ENCODE data around the gene OPTC.

Gene OPTC

DNA sequence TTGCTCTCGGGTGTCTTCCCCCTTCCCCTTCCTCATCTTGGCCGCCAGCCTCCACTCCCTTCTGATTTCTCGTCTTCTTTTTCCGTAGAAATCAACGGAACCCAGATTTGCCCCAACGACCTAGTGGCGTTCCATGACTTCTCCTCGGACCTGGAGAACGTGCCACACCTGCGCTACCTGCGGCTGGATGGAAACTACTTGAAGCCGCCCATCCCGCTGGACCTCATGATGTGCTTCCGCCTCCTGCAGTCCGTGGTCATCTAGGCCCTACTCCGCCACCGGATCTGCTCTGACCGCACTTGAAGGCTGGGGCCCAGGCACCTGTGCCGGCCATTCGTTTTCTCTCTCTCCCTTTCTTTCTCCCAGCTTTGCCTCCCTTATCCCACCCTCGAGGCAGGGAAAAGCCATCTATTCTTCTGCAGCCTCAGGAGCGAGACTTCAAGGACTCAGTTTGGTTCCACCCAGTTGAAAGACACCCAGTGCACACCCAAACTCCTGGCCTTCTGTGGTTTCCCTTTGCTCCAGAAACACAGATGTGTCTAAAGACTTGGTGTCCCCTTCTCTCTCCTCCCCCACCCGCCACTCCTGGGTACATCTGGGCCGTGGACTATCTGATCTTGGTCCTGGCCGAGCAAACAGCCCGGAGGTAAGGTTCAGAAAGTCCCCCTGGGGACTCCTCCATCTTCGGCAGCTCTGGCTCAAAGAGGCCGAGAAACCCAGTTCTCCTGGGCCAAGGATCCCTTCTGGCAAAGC, 7.2 kb upstream of the OPTC start:
- DNase-seq, result peak in 1 of 10 donors; percentile 54
- intact Hi-C loops (cut with DNase I), result loop anchor here (1.0 to 5.0 kb wide), 2 partner anchors 146 to 214 kb away; no protein-coding TSS in a partner anchor

DNA sequence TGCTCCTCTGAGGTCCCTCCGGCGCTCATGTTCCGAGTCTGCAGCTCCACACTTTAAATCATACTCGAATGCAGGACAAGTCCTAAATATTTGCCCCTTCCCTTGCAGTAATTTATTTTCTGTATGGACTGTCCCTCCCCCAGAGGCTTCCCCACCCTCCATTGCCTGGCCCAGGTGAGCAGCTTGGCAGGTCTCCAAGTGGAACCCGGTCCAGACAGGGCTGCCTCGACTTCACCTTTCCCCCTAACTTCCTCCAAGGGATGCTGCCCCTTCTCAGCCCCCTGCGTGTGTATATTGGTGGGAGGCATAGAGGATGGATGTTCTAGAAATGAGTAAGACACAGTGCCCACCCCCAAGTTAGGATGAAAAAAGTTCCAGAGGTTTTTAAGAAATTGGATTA, 5.4 kb upstream of the OPTC start:
- intact Hi-C loops (cut with DNase I), result loop anchor here (5.0 kb wide), 1 partner anchor 216 kb away; no protein-coding TSS in a partner anchor
- DNase-seq, result no peak

DNA sequence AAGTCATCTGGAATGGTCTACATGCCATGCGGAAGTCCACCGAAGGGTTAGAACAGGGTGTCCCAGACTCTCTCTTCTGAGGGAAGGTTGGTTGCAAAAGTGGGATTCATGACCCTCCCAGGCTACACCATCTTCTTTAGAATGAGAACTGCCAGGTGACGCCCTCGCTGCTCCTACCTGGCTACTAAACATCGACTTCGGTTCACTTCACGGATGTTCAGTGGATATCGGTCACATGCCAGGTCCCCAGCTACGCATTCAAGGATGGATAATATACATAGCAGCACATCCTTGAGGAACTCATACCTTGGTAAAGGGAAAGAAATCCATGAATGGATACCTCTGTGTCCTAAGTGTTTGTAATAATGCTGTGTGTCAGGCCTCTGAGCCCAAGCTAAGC, 3.3 kb upstream of the OPTC start:
- intact Hi-C loops (cut with DNase I), result no loop called here
- peak in 1 of 10 donors; percentile 21 for DNase-seq

DNA sequence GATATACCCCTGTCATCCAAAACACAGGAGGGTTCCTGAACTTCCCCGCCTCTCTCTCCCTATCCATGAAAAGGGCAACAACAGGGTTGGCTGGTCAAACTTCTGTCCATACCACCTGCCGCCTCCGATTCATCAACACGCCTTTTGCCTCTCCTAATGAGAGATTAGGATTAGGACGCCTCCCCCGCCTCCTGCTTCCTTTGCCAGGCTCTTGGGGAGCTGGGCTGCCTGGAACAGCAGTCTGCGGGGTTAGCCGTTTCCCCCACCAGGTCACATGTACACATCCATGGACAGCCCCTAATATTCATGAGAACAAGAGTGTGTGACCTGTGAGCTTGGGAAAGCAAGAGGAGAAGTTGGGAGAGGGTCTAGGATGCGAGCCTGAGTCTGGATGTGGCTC, 2.3 kb upstream of the OPTC start:
- DNase-seq, result peak in 1 of 10 donors; percentile 35
- intact Hi-C loops (cut with DNase I), result no loop called here

DNA sequence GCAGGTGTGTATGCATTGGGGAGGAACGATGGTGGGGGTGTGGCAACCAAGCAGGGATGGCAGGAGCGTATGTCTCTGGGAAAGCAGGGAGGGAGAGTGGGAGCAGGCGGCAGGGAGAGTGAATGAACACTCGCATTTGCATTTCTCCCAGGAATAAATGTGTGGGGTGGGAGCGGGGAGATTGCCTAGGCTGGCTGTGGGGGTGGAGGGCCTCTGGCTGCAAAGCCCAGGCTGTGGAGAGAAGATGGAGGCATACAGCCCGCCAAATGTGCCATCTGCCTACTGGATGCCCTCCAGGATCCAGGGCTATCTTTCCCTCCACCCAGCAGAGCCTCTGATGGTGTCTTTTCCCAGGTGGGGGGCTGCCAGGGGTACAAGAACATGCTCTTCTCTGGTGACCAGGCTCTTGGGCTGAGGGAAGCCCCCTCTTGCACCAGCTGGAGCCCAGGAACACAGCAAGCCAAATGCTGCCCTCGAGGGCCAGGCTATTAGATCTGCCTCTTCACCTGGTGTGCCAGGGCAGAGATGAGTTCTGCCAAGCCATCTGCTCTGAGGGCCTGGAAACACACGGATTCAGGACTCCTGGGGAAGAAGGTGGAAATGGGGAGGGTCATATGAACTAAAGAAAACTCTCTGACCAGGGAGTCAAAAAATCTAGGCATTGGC, 1.7 kb upstream of the OPTC start:
- intact Hi-C loops (cut with DNase I), result no loop called here
- peak in 6 of 10 donors; percentile 33 to 92 (median 68) for DNase-seq

DNA sequence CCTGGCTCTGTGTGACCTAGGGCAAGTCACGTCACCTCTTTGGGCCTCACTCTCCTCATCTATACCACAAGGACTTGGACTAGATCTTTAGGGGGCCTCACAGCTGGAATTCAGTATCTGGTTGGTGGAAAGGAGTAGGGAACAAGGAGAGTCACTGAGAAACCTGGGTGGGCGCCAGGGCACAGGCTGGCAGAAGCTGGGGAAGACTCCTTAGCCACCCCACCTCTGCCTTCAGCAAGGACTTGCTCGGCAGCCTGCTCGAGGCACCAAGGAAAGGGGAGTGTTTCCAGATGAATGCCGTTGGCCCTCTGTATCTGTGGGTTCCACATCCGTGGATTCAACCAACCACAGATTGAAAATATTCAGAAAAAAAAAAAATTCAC, 1.2 kb upstream of the OPTC start:
- DNase-seq, result peak in 1 of 10 donors; percentile 68
- intact Hi-C loops (cut with DNase I), result no loop called here

DNA sequence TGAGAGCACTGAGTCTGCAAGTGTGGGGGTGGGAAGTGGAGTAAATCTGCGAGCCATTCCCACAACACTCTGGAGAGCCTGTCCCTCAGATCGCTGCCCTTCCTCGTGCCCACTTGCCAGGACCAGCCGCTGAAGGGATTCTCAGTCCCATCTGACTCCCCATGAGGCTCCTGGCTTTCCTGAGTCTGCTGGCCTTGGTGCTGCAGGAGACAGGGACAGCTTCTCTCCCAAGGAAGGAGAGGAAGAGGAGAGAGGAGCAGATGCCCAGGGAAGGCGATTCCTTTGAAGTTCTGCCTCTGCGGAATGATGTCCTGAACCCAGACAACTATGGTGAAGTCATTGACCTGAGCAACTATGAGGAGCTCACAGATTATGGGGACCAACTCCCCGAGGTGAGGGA, 1.9 kb downstream of the OPTC start:
- intact Hi-C loops (cut with DNase I), result no loop called here
- no peak for DNase-seq

DNA sequence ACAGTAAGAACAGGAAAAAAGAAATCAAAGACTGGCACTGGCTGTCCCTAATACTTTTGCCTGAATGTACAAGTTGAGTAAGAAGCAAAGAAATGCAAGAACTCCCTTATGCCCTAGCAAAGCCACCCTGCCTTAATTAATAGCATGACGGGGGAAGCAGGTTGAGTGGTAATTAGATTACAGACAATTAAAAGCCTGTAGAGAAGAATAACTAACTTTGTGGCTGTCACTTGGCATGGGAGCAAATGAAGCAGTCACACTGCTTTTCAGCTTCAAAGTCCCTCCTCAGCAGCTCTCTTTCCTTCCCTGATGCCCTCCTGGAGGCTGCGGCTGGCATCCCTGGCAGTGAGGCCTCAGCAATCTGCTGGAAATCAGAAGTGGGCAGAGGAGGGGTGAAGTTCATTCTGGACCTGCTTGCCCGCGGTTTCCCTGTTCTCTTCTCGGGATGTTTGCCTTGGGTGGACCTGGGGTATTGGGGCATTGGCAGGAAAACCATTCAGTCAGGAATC, 3.4 kb downstream of the OPTC start:
- intact Hi-C loops (cut with DNase I), result no loop called here
- no peak for DNase-seq

DNA sequence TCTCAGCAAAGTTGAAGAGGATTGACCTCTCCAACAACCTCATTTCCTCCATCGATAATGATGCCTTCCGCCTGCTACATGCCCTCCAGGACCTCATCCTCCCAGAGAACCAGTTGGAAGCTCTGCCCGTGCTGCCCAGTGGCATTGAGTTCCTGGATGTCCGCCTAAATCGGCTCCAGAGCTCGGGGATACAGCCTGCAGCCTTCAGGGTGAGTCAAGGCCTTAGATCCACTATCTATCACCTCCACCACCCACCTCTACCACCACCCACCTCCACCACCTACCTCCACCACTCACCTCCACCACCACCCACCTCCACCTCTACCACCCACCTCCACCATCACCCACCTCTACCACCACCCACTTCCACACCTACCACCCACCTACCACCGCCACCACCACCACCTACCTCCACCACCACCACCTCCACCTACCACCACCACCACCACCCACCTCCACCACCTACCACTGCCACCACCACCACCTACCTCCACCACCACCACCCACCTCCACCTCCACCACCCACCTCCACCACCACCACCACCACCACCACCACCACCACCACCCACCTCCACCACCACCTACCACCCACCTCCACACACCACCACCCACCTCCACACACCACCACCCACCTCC, 5.8 kb downstream of the OPTC start:
- intact Hi-C loops (cut with DNase I), result no loop called here
- DNase-seq, result no peak

DNA sequence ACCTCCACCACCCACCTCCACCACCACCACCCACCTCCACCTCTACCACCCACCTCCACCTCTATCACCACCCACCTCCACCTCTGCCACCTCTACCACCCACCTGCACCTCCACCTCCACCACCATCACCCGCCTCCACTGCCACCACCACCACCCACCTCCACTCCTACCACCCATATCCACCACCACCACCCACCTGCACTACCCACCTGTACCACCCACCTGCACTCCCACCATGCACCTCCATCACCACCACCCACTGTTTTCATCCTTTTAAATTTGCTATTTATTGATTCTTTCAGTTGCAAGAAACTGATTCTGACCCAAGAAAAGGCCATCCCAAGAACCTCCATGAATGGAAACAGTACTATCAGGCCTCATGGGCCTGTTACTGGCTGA, 6.3 kb downstream of the OPTC start:
- no peak for DNase-seq
- intact Hi-C loops (cut with DNase I), result no loop called here

DNA sequence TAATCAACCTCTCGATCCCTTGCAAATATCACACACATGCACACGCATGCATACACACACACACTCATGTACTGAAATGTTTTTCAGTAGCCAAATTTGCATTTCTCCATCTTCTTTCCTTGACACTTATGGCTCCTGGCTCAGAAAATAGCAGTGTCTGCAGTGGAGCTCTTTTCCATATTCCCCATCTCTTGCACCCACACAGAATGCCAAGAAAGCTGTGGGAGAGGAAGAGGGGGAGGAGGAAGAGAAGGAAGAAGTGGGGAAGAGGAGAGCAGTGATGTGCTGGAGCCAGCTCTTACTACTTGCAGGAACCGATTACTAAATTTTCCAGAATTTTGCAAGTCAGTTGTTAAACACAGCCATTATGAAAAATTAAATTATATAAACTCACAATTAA, 9.9 kb downstream of the OPTC start:
- DNase-seq, result no peak
- intact Hi-C loops (cut with DNase I), result loop anchor here (1.0 to 2.0 kb wide), 2 partner anchors 125 to 198 kb away; no protein-coding TSS in a partner anchor

DNA sequence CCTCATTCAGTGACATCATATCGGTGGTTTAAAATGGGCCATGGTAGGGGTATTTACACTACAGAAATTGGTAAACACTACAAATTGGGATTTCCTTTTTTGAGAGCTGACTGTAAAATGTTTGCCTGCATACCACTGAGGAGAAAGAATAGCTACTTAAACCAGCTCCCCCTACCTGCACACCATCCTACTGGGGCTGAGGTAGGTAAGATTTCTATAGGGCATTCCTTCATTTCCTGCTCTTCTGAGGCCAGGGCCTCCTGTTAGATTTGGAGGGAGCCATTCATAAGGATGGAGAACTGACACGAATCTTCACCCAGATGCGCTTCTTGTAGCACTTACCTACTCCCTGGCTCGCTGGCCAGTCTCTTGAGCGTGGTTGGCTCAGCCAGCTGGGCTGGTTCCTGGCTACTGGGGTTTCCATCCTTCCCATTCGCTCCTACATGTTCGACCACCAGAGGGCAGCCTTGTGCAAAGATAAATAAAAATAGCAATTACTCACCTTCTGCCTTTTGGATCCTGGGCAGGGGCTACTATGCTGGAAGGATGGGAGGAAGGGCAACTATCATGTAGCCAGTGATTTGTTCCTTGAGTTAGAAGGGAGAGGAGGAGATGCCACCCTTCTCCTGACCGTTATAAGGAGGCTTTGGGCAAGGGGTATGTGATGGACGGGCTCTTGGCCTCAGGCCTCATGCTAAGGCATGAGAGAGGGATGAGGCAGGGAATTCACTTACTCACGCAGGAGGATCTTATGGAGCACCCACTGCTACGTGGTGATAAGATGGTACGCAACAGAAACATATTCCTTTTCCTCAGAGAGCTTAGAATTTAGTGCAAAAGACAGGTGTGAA, 10.7 kb downstream of the OPTC start:
- intact Hi-C loops (cut with DNase I), result loop anchor here (1.0 to 2.0 kb wide), 2 partner anchors 124 to 198 kb away; no protein-coding TSS in a partner anchor

DNA sequence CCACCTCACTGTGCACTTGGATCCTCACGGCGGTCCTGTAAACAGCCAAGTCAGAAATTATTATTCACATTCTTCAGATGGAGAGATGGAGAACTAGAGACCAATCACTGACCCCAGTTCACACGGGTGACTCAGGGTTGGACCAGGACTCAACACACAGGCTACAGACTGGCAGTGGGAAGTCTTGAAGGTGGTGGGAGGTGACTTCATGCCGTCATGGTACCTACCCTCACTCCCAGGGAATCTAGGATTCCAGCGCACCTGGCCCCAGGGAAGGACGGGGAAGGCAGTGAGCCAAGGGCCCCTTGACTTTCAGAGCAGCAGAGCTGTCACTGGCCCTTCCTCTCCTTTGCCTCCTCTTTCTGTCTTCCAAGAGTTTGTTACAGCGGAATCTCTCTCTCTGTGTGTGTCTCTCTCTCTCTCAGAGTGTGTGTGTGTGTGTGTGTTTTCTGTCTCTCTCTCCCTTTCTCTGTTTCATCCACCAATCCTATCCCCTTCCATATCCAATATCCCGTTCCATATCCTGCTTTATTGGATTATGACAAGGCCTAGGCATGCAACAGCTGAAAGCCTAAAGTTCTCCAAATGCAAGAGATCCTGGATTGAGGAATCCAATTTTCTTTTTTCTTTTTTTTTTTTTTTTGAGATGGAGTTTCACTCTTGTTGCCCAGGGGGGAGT, 11.7 kb downstream of the OPTC start:
- no peak for DNase-seq
- intact Hi-C loops (cut with DNase I), result loop anchor here (2.0 kb wide), 1 partner anchor 123 kb away; no protein-coding TSS in a partner anchor

More for the DNA sequence above, 10.7 kb downstream of the OPTC start:
- peak; percentile 43 to 95 (median 82) for DNase-seq

DNA sequence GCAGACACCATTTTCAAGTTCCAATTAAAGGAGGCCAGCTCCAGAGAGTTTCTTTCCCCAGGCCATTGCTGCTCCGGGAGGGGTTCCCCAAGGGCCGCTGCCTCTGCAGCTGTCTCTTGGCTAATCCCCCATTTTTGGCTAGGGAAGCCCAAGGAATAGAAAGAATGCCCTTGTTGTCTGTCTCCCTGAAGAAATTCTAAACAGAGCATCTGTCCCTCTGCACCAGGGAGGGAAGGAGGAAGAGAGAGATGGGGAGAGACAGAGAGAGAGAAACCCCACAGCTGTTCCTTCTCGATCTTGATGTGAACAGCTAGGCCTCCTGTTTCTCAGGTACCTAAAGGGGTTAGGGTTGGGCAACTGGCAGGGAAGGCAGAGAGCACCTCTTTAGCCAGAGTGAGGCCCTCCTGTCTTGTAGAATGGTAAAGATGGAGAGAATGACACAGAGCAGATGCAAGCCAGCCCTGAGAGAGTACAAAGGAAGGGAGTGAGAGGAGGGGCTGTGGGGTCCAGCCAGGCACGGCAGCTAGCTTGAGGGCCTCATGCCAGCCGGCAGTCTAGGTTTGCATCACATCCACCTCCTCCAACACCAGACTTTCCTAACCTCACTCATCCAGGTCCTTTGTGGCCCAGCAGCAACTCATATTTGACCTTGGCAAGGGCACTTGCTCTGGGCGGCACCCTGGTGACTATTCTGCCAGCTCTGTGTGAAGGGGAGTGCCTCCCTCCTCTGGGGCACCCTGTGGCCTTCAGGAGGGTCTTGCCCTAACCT, 13.1 kb downstream of the OPTC start:
- intact Hi-C loops (cut with DNase I), result no loop called here
- DNase-seq, result no peak

DNA sequence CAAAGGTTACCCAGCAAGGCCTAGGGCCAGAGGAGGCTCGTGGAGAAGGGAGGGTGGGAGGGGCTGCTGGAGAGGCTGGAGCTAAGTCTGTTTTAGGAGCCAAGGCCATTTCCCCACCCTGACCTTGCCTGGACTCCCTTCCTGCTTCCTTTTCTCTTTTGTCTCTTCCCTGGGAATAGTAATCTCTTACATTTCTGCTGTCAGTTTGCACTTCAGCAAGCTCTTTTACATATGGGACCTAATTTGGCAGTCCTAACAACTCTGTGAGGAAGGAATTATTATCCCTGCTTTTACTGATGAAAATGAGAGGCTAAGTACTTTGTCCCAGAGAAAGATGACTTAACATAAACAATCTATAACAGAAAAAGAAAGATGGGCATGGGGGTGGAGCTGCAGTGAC, 13.8 kb downstream of the OPTC start:
- intact Hi-C loops (cut with DNase I), result no loop called here
- DNase-seq, result no peak

DNA sequence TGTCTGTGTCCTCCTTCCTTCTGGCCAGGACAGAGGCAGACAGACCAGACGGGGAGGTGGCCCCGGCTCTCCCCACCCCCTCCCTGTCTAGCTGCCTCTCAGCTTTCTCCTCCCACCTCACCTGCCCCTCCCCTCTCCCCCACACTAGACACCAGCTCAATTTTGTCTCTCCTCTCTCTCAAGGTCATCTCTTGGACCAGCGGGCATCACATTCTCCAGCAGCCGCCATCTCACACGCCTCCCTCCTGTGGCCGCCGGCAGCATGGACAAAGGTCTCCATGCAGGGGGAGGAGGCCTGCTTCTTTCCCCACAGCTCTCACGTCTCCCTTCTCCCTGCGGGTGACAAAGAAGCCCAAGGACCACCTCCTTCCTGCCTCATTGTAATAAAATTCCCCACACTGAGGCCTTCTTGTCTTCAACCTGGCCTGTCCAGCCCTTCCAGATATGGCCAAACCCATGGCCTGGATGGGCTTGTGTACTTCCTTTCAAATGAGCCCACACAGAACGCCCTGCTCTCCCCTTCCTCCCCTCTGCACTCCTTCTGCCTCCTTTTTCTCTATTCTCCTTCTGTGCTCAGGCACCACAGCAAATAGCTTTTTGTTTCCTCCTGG, 14.6 kb downstream of the OPTC start:
- DNase-seq, result peak in 1 of 10 donors; percentile 72

DNA sequence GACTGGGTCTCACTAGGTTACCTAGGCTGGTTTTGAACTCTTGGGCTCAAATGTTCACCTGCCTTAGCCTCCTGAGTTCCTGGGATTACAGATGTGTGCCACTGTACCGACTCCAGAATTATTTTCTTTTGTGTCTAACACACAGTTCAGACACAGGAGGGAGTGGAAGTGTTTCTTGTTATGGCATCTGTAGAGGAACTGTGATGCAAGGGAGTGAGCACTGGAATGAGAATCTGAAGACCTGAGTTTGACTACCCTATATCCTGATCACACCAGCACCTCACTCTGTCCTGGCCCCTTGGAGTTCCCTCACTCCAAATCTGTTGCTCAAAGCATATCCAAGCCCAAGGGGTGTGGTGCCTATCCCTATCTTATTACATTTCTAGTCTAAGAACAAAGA, 15.2 kb downstream of the OPTC start:
- DNase-seq, result no peak
- intact Hi-C loops (cut with DNase I), result no loop called here

More for the DNA sequence above, 14.6 kb downstream of the OPTC start:
- intact Hi-C loops (cut with DNase I), result no loop called here

DNA sequence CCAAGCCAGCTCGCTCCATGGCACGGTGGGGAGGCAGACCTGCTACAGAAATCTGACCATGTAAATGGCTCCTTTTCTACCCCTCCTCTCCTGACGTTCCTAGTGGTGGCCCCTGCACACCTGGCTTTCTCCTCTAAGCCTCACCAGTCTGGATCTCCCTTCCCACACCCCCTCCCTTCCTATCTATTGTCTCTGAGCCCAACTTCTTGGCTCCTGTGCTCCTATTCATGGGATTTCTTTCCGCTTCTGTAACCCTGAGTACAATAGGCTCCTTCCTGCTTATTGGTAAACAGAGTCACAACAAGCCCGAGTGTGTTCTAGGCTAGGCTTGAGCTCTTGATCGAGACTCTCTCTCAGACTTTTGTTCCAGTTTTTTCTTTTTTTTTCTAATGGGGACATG, 17.6 kb downstream of the OPTC start:
- no peak for DNase-seq
- intact Hi-C loops (cut with DNase I), result no loop called here
